HG02678 (cell line): ENCODE measurements around the gene RAB36.

Experiments
- ATAC-seq: cut with Tn5 transposase; IDR thresholded peaks from one replicate; pipeline ENCODE4 v1.9.1; 2021; ENCODE audit warnings: mild to moderate bottlenecking, moderate library complexity; ENCODE audit not compliant: unreplicated experiment

The RAB36 gene, protein sequence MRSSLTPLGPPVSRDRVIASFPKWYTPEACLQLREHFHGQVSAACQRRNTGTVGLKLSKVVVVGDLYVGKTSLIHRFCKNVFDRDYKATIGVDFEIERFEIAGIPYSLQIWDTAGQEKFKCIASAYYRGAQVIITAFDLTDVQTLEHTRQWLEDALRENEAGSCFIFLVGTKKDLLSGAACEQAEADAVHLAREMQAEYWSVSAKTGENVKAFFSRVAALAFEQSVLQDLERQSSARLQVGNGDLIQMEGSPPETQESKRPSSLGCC

DNA sequence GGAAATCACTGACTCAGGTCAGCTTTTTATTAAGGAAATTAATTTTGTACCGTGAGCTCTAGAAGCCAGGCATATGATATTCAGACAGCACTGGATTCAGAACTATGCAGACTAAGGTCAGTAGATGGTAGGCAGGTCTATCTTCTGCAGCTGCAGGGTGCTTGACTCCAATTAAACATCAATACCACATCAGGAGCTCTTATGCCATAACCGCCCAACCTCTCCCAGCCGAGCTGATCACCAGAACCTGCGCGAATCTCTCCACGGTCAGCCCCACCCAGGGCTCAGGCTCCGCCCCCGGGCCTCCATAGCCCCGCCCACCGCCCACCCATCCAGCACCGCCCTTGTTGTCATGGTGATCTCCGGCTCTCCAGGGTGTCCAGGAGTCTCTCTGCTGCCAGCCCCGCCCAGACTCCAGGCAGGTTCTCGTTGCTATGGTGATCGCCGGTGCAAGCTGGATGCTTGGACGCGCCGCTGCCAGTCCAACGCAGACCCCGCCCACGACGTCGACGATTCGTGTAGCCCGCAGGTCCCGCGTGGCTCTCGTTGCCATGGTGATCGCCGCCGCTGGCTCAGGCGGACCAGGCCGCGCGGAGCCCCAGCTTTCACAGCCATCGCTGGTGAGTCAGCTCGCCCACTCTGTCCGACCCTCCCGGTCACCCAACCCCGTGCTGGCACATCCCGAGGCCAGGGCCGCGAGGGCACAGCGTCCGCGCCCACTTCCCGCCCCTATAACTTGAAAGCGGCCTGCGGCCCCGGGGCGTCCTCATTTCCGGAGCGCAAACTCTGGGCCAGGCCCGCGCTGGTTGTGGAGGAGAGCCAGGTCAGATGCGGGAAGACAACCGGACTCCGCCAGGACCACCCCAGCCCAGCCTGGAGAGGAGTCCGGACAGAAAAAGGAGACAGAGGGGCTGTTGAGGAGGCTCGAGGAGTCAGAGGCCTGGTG, at the start of gene RAB36:
Gene RAB36 (plus strand): TSS at position 546 of the 946 bp plus-strand sequence. CDS start 1,140 bp downstream, outside the sequence.
- no peak for ATAC-seq

DNA sequence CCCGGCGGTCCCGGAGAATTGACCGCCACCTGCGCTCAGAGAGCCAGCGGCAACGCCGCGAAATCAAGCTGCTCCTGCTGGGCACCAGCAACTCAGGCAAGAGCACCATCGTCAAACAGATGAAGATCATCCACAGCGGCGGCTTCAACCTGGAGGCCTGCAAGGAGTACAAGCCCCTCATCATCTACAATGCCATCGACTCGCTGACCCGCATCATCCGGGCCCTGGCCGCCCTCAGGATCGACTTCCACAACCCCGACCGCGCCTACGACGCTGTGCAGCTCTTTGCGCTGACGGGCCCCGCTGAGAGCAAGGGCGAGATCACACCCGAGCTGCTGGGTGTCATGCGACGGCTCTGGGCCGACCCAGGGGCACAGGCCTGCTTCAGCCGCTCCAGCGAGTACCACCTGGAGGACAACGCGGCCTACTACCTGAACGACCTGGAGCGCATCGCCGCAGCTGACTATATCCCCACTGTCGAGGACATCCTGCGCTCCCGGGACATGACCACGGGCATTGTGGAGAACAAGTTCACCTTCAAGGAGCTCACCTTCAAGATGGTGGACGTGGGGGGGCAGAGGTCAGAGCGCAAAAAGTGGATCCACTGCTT, 49.4 kb upstream of the RAB36 start:
- no peak for ATAC-seq

DNA sequence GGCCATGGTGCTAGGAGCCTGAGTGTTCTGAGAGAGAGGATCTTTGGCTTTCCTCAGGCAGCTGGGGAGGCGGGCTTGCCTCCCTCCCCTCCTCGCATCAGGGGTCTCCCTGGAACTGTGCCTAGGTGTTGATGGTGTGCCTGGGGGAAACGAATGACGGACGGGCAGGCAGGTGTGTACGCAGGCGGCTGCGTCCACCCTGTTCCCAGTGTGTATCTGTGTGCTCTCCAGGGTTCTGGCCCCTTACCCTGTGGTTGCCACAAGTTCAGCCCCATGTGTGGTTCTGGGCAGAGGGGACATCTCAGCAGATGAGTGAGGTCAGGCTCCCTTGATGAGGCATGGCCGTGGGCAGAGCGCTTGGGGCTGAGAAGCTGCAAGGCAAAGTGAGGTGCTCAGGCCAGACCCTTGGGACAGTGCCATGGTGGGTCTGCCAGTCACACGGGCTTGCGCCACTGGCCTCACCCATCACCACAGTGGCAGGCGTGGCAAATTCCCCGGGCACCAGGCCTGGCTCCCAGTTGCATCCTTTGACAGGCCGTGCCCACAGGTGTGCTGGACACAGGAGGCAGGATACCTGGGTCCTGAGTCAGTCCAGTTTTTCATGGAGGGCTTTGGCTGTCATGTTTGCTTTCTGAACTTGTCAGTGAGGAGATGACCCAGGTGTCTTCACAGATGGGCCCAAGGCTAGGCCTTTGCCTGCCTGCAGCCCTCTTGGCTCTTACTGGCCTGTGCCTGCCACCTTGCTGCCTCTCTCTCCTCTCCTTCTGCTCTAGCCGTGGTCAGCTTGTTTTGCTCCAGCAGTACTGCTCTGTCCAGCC, 47.7 kb upstream of the RAB36 start:
- no peak for ATAC-seq

DNA sequence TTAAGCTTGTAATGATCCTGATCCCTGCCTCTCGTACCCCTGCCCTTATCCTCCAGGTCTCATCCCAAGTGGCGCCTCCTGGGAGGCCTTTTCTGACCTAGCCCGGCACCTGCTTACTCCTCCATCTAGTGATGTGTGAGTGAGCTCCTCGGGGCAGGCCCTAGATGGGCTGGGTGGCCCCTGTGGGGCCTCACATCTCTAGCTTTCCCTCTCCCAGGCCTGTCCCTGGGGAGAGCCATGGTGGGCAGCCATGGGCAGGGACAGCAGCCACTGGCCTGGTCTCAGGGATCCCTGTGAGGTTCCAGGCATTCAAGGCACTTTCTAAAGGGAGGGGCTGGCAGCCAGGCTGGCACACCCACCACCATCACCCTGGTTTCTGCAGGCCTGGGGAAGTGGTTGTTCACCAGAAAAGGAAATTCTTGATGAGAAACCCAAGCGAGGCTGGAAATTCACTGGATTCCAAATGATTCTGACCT, 47.0 kb upstream of the RAB36 start:
- no peak for ATAC-seq

DNA sequence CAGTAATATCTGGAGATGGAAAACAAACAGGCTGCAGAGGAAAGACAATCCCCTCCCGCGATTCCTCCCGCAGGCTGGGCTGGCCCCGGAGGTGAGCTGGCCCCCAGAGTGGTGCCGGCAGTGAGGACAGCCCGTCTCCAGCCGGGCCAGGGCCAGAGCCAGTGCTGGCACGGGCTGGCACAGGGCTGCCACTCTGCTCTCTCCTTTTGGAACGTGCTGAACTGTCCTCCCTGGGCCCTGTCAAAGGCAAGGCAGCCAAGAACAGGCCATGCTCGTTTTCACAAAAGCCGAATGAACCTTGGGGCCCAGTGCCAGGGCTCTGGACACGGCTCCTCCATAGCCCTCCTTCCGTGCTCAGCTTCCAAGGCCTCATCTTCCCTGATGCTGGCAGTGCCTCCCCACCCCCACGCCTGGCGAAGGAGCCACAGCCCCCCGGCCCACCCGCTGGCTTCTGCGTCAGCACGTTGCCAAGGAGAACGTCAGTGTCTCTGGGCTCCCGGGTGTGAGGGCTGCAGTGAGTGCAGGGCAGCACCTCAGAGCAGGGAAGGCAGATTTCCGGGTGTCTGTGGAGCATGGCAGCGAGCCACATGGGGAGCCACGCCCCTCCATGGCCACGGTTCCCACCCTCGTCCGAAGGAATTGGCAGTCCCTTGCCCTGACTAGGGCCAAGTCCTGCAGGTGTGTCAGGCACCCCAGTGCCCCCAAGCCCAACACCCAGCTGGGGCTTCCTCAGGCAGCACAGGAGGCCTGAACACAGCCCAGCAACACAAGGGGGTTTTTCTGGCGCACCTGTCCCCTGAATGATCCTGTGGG, 46.4 kb upstream of the RAB36 start:
- no peak for ATAC-seq

DNA sequence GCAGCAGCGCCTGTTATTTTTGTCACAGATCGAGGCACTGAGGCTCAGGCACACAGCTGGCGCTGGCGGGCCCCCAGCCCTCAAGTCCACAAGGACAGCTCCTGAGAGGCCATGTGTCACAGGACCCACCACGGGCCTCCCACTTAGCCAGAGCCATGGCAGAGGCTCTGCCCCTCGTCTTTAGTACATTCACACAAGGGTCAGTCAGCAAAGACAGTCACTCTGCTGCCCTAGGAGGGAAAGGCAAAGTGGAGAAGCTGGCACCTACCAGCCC, 45.8 kb upstream of the RAB36 start:
- no peak for ATAC-seq

DNA sequence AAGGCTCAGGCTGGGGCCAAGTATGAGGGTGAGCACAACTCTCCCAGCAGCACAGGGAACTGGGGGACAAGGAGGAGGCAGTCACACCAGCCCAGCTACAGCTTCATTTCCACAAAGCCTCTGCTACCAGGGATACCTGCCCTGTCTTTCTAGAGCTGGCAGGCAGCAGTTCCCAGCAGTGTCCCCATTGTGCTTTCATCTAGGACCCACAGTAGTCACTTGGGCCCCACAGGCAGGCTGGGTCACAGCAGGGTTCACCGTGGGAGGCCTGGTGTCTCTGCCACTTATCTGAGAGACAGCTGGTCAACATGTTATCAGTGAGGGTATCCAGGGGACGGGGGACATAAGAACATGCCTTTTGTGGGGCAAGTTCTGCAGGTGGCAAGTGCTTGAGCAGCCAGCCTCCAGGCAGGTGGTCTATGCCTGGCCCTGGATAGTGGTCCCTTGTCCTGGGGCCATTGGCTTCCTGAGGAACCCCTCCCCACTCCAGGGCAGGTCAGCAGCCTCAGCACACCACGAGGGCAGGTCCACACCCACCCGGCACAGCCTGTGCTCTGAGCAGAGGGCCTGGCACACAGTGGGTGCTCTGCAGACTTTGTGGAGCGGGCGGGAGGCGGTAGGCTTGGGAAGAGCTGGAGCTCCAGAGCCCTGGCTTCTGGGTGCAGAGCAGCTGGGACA, 45.0 kb upstream of the RAB36 start:
- no peak for ATAC-seq

DNA sequence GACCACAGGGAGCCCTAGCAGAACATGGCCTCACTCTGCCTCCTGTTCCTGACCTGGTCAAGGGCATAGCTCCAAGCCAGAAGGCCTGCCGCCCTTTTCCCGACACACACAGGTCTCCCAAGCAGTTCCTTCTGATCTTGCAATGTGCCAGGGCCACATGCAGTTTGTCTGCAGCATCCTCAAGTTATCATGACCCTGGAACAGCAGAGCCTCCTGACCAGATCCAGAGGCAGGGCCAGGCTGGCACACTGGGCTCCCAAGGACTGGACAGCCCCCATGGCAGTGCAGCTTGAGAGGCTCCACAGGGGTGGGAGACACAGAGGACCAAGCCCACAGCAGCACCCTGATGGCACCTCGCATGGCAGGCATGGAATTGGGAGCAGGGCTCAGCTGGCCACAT, 43.8 kb upstream of the RAB36 start:
- ATAC-seq = no peak

DNA sequence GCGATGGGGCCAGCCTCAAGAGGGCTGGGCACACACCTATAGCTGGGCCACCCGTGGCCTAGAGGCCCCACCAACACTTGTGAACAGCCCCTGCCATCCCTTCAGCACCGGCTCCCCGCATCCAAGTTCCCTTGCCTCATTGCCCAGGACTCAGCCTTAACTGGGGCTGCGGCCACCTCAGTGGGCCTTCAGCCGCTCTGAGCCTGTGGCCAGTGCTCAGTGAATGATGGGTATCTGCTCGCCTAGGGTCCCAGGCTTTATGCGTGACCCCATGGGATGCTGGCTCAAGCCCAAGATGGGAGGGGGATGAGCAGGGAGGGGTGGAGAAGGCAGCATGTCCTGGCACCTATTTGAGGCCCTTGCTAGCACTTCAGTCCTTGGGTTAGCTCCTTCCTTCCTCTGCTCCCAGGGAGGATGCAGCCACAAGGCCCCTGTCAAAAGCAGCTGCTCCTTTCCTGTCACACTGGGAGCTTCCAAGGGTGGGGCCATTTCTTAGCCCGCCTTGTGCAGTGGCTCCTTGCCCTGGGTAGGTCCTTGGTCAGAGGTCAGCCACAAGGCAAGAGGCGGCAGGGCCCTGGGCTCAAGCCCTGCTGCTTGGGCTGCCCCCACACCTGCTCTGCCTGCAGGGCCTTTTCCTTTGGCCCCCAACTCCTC, 43.1 kb upstream of the RAB36 start:
- no peak for ATAC-seq

DNA sequence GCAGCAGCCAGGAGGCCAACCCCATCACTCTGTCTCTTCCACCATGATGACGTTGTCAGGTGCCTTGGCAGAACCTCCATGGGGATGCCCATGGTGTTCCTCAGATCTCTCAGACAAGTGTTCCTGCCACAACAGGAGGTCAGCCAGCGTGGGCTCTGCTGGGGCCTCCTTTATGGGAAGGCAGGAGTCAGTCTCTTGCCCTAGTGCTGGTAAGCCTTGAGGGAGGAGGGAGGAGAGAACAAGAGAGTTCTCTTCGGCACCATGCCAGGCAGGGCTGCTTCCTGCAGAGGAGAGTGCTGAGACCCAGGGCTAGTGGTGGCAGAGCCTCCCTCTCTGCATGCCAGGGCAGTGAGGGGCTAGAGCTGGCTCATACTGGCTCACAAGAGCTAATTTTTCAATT, 42.5 kb upstream of the RAB36 start:
- ATAC-seq = no peak

DNA sequence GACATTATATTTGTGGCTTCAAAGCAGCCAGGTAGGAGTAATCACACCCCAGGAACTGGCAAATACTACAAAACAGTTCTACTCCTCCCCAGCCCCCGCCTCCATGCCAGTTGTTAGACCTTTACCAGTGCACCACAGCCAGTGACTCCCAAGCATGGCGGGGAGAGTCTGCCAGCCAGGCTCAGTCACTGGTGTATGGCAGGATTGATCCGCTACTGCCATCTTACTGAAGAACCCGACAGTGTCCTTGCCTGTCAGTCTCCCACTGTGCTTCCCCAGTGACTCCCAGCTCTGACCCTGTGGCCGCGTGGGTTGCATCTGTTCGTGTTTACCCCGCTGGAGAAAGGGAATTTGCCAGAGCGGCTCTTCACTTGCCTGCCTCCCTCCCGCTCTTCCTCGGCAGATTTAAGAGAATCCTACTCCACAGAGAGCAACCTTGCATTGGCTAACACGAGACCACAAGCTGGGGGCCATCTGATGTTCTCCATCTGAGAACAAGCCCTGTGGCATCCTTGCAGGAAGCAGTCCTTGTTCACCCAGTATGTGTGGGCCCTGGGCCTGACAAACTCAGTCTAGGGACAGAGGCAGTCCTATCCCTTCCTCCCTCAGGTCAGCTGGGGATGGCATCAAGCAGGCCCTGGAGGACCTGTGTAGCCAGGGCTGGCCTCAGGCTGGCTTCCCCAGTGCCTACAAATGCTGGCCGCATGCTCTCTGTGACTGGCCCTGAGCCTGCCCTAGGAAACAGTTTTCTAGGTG, 41.9 kb upstream of the RAB36 start:
- no peak for ATAC-seq

DNA sequence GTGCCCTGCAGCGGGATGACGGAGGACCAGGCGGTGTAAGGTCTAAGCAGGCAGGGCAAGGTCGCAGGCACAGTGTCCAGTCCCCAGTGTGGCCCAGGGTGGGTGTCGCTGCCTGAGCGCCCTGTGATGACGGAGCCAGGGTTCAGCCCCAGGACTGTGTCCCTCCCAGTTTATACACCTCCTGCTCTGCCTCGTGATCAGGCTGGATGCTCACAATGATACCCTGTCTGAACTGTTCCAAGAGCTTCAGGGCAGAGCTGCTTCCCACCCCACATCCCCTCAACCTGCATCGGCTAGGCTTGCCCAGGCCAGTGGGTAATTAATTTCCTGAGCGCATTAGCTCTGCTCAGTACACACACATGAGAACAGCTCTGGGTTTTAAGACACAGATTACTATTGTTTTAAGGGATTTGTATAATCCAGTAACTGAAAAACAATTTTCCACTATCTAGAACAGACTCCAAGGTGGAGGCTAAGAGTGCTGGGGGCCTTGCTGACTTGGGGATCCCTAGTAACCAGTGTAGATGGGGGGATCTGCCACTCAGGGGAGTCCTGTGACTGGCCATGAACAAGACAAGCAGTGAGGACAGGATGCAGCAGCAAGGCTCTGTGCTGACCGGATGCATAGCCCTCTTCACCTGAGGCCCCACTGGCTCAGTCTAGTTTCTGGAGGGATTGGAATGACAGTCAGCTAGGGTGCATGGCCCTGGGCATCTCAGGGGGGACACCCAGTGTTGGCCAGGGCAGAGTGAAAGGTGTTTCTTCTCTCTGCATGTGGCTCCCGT, 40.9 kb upstream of the RAB36 start:
- no peak for ATAC-seq

DNA sequence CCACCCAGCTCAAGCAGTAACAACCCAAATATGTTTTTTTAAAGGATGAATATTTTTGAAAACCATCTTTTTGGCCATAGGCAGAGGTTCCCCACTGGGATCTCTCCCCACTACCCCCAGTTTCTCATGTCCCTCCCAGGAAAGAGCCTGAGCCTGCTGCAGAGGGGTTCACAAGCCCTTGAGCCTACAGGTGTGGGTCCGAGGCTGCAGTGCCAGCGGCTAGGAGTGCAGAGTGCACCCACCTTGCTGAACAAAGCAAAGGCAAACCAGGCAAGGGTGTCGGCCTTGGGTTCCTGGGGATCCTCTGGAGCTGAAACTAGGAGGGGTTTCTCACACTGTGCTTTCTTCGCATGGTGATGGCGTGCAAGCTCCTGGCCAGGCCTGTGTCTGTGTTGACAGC, 40.0 kb upstream of the RAB36 start:
- no peak for ATAC-seq

DNA sequence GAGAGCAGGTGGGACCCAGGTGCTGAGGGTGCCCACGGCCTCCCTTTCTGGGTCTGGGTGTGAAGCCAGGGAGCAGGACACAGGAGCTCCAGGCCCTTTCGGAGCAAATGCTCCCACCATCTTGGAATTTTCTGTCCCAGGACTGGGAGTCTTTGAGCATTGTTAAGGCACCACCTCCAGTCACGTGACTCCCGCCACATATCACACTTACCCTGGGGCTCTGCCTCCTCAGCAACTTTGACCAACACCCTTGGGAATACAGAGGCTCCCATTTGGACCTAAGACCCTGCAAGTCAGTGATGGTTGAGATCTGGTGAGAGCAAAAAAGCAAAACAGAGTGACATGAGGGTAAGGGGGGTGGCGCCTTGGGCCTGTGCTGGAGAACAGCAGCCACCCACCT, 39.4 kb upstream of the RAB36 start:
- ATAC-seq = no peak

DNA sequence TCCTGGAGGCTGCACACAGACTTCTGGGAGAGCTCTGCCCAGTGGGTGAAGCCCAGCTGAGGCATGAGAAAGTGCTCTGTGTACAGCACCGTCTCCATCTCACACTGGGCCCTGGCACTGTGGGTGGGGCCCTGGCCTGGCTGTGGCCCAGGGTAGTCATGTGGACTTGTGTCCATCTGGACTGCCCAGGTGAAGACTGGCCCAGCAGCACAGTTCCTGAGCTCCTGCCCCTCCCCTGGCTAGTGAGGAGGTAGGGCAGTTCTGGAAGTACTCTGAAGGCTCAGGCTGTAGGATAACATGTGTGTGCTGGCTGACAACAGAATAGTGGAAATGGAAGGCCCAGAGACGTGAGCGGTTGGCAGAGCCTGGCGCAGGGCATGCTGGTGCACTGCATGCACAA, 38.9 kb upstream of the RAB36 start:
- ATAC-seq = no peak

DNA sequence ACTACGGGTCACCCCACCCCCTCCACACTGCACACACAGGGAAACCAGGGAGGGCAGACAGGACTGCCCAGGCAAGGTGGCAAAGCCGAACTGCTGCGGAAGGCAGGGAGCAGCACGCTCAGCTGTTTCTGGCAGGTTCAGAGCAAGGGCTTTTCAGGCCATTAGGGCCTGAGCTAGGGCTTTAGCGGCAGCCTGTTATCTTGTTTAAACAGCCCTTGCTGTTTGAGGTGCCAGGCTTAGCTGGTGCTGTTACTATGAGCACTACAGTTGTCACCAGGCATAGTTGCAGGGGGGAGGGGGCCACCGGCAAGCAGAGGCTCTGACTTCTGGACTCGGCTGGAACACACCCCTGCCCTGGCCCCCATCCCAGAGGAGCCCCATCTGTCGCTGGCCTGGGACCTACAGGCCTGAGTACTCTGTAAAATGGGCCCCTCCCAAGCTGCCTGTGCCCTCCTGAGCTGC, 38.3 kb upstream of the RAB36 start:
- no peak for ATAC-seq

DNA sequence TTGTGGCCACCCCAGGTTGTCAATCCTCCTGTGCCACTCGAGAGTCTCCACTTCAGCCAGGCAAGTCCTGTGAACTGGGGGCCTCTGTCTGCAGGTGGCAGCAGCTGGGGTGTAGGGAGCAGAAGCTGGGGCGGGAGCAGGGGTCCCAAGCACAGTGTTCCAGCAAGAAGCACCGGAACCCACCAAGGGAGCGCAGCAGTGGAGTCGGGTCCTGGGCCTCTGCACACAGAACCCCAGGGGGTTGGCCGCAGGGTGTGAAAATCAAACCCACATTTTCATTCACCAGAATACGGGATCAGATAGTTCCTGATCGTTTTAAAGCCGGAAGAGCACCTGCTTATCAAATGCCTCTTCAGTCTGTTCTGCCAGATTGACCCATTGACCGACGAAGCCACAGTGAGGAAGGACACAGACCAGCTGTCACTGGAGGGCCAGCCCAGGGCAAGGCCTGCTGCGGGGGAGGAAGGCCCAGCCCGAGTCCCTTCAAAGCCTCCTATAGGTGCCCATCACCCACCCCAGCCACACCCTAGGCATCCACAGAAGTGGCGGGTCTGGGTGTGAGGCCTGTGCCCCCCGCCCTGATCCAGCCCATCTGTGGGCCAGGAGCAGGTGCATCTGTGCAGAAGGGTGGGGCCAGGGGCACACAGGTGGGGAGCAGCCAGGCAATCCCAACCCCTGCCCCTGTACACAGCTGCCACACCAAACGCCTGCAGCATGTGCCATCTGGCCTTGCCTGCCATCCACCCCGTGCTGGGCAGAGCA, 37.6 kb upstream of the RAB36 start:
- no peak for ATAC-seq
